ENCODE data around the gene TANGO2. TPM values are rescaled to one million over a fixed set of nuclear protein-coding genes. Genes with fewer than 3 reads are reported as not detected.

TANGO2 gene
- total and polyA plus RNA-seq, 2 donors (not counting 1 experiment from before 2014, with no cell fraction given) = 75.5 to 75.6 TPM

DNA sequence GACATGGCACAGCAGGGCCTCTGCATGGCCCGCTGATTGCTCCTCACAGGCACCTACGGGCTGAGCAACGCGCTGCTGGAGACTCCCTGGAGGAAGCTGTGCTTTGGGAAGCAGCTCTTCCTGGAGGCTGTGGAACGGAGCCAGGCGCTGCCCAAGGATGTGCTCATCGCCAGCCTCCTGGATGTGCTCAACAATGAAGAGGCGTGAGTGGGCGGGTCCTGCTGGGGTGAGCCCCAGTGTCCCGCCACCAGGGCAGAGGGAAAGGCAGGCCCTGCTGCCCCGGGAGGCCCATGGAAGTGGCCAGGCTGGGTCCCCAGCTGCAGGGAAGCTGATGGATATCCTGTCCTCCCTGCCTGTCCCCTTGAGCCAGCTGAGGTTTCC is 40.6 kb downstream of the TANGO2 start:
- no peak for TF ChIP-seq EZH2 (IDR thresholded peaks at IDR 0.05; ENCODE audit: borderline replicate concordance, insufficient read depth, low read depth, low read length, poor library complexity, severe bottlenecking)
- TF ChIP-seq, protein P1, sequence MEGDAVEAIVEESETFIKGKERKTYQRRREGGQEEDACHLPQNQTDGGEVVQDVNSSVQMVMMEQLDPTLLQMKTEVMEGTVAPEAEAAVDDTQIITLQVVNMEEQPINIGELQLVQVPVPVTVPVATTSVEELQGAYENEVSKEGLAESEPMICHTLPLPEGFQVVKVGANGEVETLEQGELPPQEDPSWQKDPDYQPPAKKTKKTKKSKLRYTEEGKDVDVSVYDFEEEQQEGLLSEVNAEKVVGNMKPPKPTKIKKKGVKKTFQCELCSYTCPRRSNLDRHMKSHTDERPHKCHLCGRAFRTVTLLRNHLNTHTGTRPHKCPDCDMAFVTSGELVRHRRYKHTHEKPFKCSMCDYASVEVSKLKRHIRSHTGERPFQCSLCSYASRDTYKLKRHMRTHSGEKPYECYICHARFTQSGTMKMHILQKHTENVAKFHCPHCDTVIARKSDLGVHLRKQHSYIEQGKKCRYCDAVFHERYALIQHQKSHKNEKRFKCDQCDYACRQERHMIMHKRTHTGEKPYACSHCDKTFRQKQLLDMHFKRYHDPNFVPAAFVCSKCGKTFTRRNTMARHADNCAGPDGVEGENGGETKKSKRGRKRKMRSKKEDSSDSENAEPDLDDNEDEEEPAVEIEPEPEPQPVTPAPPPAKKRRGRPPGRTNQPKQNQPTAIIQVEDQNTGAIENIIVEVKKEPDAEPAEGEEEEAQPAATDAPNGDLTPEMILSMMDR (IDR thresholded peaks at IDR 0.05) = no peak
- WGBS (ENCODE audit: insufficient coverage) = 98% methylated on average over 11 of the region's 11 CpGs
- Histone ChIP-seq H3K4me2 (replicated peaks; ENCODE audit: low read depth, low read length, poor library complexity, severe bottlenecking) (no peak overlapping the region), H2AFZ (ENCODE audit: insufficient read depth, low read depth, low read length, poor library complexity, severe bottlenecking) (no peak overlapping the region), H3K4me1 (ENCODE audit: control insufficient read depth in 2 of 2, insufficient read depth in 2 of 2, low read length in 2 of 2) (no peaks in the 10 kb centered on the region), H3K79me2 (ENCODE audit: control insufficient read depth, insufficient read depth, low read length) (peaks cover 2% of the 10 kb centered on the region), H3K27me3 (replicated peaks in 1 of 4; ENCODE audit: control extremely low read depth in 1 of 4, control insufficient read depth in 3 of 4, insufficient read depth in 4 of 4, low read length in 3 of 4) (no peaks in the 10 kb centered on the region), H3K9ac (ENCODE audit: low read length) (no peak overlapping the region), H3K9me3 (ENCODE audit: control extremely low read depth in 1 of 3, control insufficient read depth in 2 of 3, insufficient read depth in 1 of 3, low read length in 2 of 3) (no peaks in the 10 kb centered on the region), H3K4me3 (ENCODE audit: control extremely low read depth in 1 of 5, extremely low read depth in 1 of 5, insufficient read depth in 1 of 5, low read depth in 2 of 5, low read length in 4 of 5) (no peak overlapping the region), H3K27ac (ENCODE audit: low read length in 2 of 2) (no peak overlapping the region), H3K36me3 (replicated peaks in 1 of 2; ENCODE audit: control extremely low read depth in 1 of 2, control insufficient read depth in 1 of 2, extremely low read depth in 1 of 2, insufficient read depth in 2 of 2, low read length in 1 of 2) (peaks cover 0 to 51% of the 10 kb centered on the region in 2 experiments), H4K20me1 (ENCODE audit: control insufficient read depth, insufficient read depth, low read length, poor library complexity, severe bottlenecking) (peaks cover 23% of the 10 kb centered on the region)
- CTCF ChIA-PET = interaction anchor here (1.5 kb wide), 1 partner anchor 29 kb away, joined by 3 read pairs; no protein-coding TSS in a partner anchor
- Mint-ChIP-seq H3K4me3 (no peak overlapping the region), H3K27me3 (no peaks in the 10 kb centered on the region), H3K9me3 (ENCODE audit: insufficient read depth) (no peaks in the 10 kb centered on the region), H3K4me1 (no peaks in the 10 kb centered on the region), H3K27ac (no peak overlapping the region)
- ATAC-seq (ENCODE audit: low read depth) = no peak
- intact Hi-C loops (cut with micrococcal nuclease) = no loop called here
- POLR2A ChIA-PET = no interaction called here
- no peak for DNase-seq

DNA sequence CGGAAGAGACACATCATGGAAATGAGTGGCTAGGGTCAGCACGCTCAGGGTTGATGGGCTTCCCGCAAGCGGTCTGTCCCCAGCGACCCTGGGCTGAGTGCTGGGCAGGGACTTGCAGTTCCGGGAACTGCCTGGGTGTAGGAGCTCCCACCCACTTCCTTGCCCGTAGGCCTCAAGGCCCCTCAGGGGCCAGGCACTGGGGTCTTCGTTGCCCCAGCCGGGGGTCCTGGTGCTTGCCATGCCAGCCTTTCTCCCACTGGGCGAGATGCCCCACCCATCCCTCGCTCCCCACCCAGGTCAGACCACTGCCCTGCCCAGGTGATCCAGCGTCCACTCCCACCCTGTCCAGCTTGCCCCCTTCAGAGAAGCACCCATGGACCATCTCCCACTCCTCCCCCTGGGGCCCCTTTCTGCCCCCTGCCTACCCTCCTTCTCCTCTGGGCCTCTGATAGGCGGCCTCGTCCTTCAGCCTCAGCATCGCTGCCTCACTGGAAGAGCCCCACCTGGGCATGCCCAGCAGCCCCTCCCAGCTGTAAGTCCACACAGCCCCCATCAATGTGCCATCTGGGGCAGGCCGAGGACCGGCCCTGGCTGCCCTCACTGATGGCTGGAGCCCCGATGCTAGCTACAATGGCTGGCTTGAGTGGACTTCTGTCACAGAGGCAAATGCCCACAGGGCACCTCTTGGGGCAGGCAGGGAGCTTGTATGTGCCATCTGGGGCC is 41.3 kb downstream of the TANGO2 start:
- Histone ChIP-seq H3K4me2 (replicated peaks; ENCODE audit: low read depth, low read length, poor library complexity, severe bottlenecking) (no peak overlapping the region), H3K79me2 (ENCODE audit: control insufficient read depth, insufficient read depth, low read length) (no peaks in the 10 kb centered on the region), H2AFZ (ENCODE audit: insufficient read depth, low read depth, low read length, poor library complexity, severe bottlenecking) (no peak overlapping the region), H4K20me1 (ENCODE audit: control insufficient read depth, insufficient read depth, low read length, poor library complexity, severe bottlenecking) (peaks cover 16% of the 10 kb centered on the region), H3K36me3 (replicated peaks in 1 of 2; ENCODE audit: control extremely low read depth in 1 of 2, control insufficient read depth in 1 of 2, extremely low read depth in 1 of 2, insufficient read depth in 2 of 2, low read length in 1 of 2) (peaks cover 0 to 44% of the 10 kb centered on the region in 2 experiments), H3K9ac (ENCODE audit: low read length) (no peak overlapping the region), H3K27me3 (replicated peaks in 1 of 4; ENCODE audit: control extremely low read depth in 1 of 4, control insufficient read depth in 3 of 4, insufficient read depth in 4 of 4, low read length in 3 of 4) (no peaks in the 10 kb centered on the region), H3K27ac (ENCODE audit: low read length in 2 of 2) (no peak overlapping the region), H3K4me3 (ENCODE audit: control extremely low read depth in 1 of 5, extremely low read depth in 1 of 5, insufficient read depth in 1 of 5, low read depth in 2 of 5, low read length in 4 of 5) (no peak overlapping the region), H3K9me3 (ENCODE audit: control extremely low read depth in 1 of 3, control insufficient read depth in 2 of 3, insufficient read depth in 1 of 3, low read length in 2 of 3) (no peaks in the 10 kb centered on the region), H3K4me1 (ENCODE audit: control insufficient read depth in 2 of 2, insufficient read depth in 2 of 2, low read length in 2 of 2) (no peaks in the 10 kb centered on the region)
- ChIA-PET CTCF (interaction anchor here (1.5 kb wide), 1 partner anchor 29 kb away, joined by 3 read pairs; no protein-coding TSS in a partner anchor), POLR2A (no interaction called here)
- no peak overlapping the region for H3K4me3 Mint-ChIP-seq
- DNase-seq (no peak), ATAC-seq (ENCODE audit: low read depth) (no peak)
- no peaks in the 10 kb centered on the region for H3K27me3 Mint-ChIP-seq
- intact Hi-C loops (cut with micrococcal nuclease) = no loop called here
- peak overlapping the region; percentile 7 for H3K27ac Mint-ChIP-seq
- WGBS (ENCODE audit: insufficient coverage) = 96% methylated on average over 17 of the region's 18 CpGs
- TF ChIP-seq, protein P1 (IDR thresholded peaks at IDR 0.05) = no peak
- no peak for TF ChIP-seq EZH2 (IDR thresholded peaks at IDR 0.05; ENCODE audit: borderline replicate concordance, insufficient read depth, low read depth, low read length, poor library complexity, severe bottlenecking)
- no peaks in the 10 kb centered on the region for H3K9me3 Mint-ChIP-seq (ENCODE audit: insufficient read depth)
- H3K4me1 Mint-ChIP-seq = no peaks in the 10 kb centered on the region

All from B cell (primary cell).